PC-9 (cell line): ENCODE results near the gene CTTNBP2.

Source experiments
- CTCF ChIP-seq: fragments of 200-600 bp; sonication (generic); conservative IDR thresholded peaks from 2 replicates; pipeline ENCODE4 v1.6.1; 2017; ENCODE audit warnings: mixed run types, antibody characterized with exemption, mild to moderate bottlenecking, moderate library complexity
- EZH2 ChIP-seq: fragments of 200-600 bp; sonication (generic); IDR thresholded peaks from 2 replicates; pipeline ENCODE4 v1.8.0; 2017; ENCODE audit warnings: antibody characterized with exemption, low read depth

- TF ChIP-seq CTCF = no peak
- TF ChIP-seq EZH2 = no peak
Observed at GRCh38 chr7:117707080-117707479, 166.2 kb downstream of the CTTNBP2 start.
